ENCODE measurements around the gene EEF1A2. TPM values are rescaled to one million over a fixed set of nuclear protein-coding genes. Genes with fewer than 3 reads are reported as not detected.
A peak's percentile ranks its signal among the peaks of the same experiment; 100 is the strongest.

Gene EEF1A2
- total RNA-seq, 1 donor from 2014 or later, result 1,346 TPM

DNA sequence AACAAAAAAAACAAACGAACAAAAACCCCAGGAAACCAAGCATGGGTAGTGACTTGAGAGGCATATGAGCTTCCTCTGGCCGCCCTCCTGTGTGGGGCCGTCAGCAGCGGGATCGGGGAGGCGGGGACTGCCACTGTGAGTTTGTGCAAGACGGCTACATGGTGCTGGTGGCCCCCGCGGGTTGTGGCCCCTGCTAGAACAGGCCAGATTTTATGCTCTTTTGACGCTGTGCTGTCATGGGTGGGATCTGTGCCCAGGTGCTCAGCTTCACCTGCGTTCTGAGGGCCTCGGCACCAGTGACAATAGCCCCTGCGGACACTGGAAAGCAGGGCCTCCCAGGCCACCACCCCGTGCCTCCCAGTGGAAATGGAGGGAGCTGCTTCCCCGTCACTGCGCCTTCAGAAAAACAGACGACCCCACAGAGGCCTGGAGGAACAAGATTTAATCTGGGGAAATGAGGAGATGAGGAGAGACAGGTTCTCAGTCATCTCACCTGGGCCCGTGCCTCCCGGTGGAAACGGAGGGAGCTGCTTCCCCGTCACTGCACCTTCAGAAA, 21.7 kb downstream of the EEF1A2 start:
- DNase-seq, result no peak
- intact Hi-C loops (cut with micrococcal nuclease), result no loop called here
- ATAC-seq, result no peak

DNA sequence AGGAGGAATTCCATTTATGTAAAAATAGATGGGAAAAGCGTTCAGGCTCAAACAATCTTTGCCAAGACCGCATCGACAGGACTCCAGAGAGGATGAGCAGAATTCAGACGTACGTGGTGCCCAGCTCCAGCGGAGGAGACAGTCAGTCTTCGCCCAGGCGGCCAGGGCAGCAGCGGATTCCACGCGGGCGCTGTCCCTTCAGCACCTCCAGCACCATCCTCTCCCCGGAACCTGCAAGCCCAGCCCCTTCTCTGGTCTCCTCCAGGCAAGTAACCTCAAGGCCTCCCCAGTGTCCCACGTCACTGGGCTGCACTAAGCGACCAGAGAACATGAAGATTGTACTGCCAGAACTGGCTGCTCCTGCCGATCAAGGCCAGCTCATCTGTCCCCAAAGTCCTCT, 23.7 kb downstream of the EEF1A2 start:
- intact Hi-C loops (cut with micrococcal nuclease), result no loop called here
- peak; percentile 72 for ATAC-seq
- peak; percentile 64 for DNase-seq

DNA sequence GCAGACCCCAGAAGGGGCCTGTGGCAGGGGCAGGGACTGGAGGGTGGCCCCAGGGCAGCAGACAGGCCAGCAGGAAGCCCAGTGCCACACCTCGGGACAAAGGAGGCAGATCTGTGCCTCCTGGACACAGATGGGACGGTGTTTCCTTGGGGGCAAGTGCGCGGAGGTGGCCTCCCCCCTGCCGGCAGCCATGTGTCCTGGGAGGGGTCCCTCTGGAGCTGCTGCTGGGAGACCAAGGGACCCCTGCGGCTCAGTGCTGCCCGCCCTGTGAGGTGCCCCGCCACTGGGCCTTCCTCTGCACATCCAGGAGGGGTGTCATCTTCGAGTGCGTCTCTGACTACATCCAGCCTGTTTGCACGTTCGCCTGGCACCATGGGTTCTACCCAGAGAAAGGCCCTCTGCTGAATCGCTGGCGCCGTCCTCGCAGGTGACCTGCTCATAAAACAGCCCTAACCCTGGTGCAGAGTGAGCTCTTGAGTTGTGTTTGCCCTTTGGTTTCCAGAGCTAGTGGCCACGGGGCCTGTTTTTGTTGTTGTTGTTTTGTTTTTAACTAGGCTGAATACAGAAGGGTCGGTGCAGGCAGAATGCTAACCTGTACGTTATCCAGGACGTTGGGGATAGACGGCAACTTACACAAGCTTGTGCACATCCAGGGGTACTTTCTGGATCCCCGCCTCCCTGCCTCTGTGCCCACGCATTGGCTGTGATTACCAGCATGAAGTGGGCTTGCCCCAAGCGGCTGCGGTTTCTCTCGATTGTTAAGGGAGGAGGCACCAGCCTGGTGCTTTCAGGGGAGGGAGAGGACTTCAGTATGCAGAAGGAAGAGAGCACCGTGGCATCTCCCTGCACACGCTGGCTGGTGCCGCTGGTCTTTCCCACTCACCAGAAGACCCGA, 25.1 kb downstream of the EEF1A2 start:
- DNase-seq (no peak), ATAC-seq (no peak)
- intact Hi-C loops (cut with micrococcal nuclease), result no loop called here

DNA sequence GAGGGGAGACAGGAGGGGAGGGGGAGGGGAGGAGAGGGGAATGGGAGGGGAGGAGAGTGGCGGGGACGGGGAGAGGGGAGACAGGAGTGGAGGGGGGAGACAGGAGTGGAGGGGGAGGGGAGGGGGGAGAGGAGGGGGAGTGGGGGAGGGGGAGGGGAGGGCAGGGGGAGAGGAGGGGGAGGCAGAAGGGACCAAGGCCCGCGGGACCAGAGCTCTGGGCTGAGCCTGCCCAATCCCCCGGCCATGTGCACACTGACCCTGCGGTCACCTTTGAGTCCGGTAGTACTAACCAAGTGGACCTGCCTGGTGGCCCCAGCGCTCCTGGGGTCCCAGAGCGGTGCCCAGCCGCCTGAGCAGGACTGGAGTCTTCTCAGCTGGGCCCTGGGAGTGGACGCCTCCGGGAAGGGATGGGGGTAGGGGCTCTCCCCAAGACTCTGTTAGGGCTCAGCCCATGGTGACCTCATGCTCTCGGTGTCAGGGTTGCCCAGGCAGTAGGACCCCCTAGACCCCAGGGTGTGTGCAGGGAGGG, 26.0 kb downstream of the EEF1A2 start:
- intact Hi-C loops (cut with micrococcal nuclease), result no loop called here
- no peak for ATAC-seq
- DNase-seq, result no peak

DNA sequence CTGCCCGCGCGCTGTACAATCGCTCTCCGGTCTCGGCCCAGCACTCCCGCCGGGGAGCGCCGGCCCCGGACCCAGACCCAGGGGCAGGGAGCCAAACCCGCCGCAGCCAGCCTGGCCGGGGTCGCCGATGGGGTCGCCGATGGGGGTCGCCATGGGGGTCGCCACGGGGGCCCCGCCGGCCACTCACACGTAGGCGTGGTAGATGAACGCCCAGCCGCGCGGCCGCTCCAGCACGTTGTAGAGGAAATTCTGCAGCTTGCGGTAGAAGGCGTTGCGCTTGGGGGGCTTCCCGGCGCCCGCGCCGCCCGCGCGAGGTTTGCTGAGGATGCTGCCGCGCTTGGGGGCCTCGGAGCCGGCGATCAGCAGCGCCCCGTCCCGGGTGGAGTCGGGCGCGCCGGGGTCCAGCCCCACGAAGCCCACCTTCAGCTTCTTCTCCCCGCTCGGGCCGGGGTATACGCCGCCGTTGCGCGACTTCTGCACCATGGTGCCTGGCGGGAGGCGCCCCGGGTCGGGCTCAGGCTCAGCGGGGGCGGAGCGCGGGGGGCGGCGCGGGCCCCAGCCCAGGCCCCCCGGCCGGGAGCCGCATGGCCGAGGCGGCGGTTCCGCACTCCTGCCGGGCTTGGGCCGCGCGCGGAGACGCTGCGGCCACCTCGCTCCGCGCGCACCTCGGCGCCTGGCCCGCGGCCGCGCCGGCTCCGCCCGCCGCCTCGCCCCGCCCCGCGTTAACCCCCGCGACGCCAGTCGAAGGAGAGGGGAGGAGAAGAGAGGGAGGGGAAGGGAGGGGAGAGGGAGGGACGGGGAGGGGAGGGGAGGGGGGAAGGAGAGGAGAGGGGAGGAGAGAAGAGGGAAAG, 26.7 kb downstream of the EEF1A2 start, which contains the start of gene KCNQ2:
TSS of gene KCNQ2 (minus strand) at position 675 of the 851 bp plus-strand sequence. CDS start at position 483, 192 bp downstream.
- DNase-seq (no peak), ATAC-seq (no peak)
- intact Hi-C loops (cut with micrococcal nuclease), result no loop called here

DNA sequence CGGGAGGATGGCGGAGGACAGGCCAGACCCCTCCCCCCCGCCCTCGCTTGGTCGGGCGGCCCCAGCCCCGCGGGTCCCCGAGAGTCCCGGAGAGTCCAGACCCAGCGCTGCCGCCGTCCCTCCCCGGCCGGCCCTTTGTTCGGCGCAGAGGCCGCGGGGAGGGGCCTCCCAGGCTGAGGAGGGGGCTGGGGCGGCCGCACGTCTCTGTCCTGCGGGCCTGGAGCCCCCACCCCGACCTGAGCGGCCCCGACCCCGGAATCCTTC, 27.2 kb downstream of the EEF1A2 start:
- DNase-seq (no peak), ATAC-seq (no peak)
- intact Hi-C loops (cut with micrococcal nuclease), result no loop called here

DNA sequence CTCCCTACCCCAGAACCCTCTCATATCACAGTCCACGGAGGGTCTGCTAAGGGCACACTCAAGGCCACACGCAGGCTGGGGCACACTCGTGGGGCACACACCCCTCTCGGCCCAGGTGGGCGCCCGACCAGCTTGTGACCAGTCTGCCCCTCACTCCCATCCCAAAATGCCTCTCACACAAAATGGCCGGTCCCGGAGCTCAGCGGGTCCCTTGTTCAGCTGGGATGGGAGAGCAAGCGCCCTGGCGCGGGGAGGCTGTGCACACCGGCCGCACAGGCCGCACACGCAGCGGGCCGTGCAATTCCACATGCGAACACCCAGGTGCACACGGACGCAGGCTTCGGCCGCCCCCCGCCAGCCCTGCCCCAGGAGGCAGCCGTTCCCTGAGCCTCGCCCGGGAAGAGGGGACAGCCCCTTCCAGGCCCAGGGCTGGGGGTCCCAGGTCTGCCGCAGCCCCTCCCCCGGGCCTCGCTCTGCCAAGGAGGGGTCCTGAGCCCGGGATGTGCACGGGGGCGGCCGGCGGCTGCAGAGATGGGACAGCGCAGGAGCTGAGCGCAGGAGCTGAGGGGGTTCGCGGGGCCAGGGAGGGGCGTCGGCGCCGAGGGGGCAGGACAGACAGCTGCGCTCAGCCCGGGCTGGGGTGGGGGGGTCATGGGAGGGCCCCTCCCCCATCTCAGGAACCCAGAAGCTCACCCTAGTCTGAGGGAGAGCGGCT, 27.7 kb downstream of the EEF1A2 start:
- no peak for DNase-seq
- intact Hi-C loops (cut with micrococcal nuclease), result no loop called here
- ATAC-seq, result no peak

DNA sequence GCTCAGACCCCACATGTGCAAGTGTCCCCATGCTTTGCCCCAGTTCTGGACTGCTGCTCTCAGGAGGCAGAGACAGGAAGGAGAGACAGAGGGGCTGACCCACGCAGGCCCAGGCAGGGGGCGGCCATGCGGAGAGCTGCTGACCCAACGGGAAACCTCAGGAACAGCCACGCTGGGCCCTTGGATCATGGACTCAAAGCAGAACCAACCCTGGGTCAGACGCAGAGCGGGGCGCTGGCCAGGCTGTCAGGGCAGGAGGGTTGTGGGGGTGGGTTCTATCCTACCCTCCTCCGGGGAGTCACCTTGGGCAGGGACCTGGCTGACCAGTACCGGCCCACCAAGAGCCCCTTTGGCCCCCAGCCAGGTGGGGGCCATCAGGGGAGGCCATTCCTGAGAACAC, 28.5 kb downstream of the EEF1A2 start:
- intact Hi-C loops (cut with micrococcal nuclease), result no loop called here
- DNase-seq (no peak), ATAC-seq (no peak)

DNA sequence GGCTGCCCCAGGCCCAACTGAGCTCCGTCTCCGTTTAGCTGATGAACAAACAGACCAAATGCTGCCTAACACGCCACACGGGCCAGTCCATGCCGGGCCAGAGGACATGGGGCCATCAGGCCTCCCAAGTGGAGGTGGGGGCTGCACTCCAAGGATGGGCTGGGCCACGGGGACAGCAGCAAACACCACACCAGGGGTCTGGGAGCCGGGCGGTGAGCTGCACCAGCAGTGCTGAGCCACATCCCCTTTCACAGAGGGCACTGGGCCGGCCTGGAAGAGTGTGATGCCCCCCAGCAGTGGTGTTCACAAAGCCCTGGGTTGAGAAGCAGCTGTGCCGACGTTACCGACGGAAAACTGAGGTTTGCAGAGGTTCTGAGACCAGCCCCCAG, 29.2 kb downstream of the EEF1A2 start:
- ATAC-seq (no peak), DNase-seq (no peak)
- intact Hi-C loops (cut with micrococcal nuclease), result no loop called here

DNA sequence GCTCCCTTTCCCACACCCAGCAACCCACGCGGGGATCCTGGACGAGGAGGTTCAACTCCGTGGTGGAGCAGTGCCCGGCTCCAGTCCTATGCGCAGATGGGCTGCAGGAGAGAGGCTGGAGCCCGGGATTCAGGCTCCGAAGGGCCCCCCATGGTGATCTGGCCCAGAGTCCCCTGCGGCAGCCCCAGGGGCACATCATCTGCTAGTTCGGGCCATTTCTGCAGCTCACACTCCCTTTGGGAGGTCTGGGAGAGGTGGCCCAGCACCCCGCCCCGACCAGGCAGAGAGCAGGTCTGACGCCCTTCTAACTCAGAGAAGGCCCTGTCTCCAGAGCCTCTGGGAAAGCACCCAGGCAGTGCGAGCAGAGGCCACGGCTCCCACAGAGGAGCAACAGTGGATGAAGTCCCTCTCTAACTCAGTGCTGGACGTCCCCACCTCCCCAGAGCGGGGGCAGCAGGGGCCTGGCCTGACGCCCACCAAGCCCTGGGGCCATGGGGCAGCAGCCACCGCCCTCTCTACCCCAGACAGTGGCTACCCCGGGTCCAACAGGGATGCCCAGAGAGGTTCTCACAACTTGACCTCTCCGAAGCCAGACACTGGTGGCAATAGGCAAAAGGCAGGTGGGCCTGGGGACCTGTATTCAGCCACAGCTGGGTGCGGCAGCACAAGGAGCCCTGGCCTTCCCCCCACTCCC, 29.7 kb downstream of the EEF1A2 start:
- intact Hi-C loops (cut with micrococcal nuclease), result no loop called here
- ATAC-seq, result no peak
- DNase-seq, result no peak

DNA sequence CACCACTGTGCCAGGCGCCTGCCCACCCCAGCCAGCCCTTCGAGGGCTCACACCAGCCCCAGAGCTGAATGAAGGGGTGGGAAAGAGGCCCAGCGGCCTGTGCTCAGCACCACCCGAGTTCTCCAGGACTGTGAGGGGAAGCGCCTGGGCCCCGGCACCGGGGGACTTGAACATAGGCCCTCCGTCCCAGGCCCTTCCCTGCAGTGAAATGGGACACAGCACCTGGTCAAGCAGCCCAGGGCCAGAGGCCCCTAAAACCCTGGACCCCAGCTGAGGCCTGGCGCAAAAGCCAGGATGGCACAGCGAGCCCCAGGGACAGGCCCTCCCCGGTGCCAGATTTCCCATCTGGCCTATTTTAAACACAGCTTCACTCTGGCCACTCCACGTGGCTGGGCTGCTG, 30.5 kb downstream of the EEF1A2 start:
- intact Hi-C loops (cut with micrococcal nuclease), result no loop called here
- DNase-seq (no peak), ATAC-seq (no peak)

DNA sequence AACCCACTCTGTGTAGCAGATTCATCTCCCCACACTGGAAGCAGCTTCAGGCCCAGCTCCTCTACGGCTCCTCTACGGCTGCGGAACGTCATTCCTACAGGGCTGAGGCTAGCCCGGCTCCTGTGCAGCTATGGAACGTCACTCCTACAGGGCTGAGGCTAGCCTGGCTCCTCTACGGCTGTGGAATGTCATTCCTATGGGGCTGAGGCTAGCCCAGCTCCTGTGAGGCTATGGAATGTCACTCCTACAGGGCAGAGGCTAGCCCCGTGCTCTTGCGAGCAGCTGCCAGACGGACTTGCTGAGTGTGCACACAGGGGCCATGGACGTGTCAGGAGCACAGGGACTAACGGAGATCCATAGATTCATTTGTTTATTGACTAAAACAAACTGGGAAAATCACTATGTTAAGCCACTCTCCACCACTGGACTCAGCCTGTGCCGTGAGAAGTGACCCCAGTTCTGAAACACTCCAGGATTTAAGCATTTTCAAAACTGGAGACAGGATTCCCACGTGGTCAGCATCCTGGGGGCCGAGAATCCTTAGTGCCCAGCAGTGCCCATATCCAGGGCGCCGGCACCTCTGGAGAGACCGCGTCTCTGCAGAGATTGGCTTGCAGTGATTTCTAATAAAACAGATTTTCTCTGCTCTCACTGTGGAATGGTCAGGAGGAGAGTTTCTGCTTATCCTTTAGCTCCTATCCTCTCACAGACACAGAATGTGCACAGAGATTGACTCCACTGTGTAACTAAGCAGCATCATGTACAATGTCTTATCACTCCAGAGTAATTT, 31.4 kb downstream of the EEF1A2 start:
- DNase-seq, result no peak
- no peak for ATAC-seq
- intact Hi-C loops (cut with micrococcal nuclease), result no loop called here

DNA sequence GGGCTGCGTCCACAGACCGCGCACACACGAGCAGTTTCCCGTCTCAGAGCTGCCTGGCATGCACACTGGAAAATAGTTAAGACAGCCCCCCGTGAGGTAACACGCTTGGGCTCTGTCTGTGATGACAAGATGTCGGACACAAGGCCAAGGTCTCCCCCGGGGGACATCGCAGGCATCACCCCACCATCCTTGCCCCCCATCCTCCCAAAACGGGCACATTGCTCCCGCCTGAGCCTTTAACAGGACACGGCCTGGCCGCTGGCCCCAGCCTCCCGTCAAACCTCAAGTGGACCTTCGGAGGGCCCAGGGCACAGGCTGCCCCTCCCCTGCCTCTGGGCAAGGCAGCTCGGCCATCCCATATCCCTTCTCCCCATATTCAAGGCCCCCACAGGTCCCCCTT, 32.0 kb downstream of the EEF1A2 start:
- ATAC-seq (no peak), DNase-seq (no peak)
- intact Hi-C loops (cut with micrococcal nuclease), result no loop called here

DNA sequence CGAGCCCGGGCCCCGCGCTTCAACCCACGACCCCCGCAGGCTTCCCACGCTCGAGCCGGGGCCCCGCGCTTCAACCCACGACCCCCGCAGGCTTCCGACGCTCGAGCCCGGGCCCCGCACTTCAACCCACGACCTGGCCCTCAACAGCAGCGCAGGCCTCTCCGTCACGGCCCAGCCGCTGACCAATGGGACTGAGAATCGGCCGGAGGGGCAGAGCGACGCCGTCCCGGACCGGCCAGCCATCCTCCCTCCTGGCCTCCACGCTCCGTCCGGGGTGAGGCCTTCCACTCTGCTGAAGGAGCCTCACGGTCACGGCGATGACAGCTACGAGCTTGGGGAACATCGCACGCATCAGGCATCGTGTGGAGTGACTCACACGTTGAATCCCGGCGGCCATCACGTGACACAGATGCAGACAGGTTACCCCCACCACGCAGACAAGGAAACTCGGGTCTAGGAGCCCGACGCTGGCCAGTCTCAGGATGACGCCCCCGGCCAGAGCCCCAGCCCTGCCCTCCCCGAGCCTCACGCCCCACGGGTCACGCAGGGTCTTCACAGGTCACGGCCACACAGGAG, 32.5 kb downstream of the EEF1A2 start:
- ATAC-seq (no peak), DNase-seq (no peak)
- intact Hi-C loops (cut with micrococcal nuclease), result no loop called here

DNA sequence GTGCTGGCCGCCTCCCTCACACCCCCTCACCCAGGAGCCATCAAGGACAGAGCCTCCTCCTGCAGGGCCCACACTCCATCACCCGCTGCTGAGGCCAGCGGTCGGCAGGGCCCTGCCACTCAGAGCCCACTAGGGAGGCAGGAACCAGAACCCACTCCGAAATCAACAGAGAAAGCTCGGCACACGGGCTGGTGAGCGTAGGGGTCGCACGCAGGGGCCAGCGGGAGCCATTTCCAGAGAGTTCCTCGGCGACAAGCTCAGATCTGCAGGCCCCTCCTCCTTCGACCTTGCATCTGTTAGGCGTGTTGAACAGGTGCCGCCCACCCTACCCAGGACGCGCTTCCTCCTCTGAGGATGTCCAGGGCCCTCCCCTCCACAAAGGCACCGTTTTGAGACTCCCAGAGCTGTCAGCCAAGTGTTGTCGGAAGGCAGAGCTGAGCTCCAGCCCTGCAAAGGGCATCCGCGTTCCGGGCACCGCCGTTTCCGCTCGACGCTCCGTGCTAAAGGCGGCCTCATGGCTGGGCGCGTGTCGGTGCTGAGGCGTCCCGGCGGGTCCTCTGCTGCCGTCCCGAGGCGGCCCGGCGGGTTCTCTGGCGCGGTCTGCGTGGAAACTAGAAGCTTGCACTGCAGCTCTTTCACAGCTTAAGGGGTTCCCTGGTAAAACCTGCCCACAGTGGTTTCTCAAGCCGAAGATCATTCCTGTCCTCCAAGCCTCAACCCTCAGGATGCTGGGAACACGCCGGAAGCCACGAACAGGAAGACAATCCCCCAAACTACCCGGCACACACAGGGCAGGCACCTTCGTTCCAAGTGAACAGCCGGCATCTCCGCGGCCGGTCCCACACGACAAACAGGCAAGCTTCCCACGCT, 33.3 kb downstream of the EEF1A2 start:
- intact Hi-C loops (cut with micrococcal nuclease), result no loop called here
- ATAC-seq (no peak), DNase-seq (no peak)

DNA sequence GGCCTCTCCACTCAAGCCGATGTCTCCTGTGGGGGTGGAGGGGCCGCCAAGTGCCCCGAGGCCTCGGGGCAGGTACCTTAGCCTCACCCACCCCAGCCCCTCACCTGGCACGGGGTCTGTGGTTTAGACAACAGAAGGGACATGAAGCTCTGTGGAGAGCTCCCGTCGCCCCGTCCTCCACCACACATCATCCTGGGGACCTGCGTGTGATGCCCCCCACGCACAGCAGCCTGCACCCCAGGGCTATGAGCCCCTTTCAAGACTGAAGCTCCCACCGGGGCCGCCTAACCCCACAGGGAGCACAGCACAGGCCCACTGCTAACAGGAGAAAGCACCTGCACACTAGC, 34.6 kb downstream of the EEF1A2 start:
- no peak for ATAC-seq
- DNase-seq, result no peak
- intact Hi-C loops (cut with micrococcal nuclease), result no loop called here

All from left ventricle myocardium superior (tissue), 1 donor.